RWPE1 (cell line): Measurements from ENCODE around the gene NAPB.

ENCODE experiments used
- CTCF ChIA-PET: fragments of 350-600 bp; sonication (Branson Sonifier 250); formaldehyde crosslinking; extraction: SDS; loops from one replicate; lab custom pipeline; 2021; lab: Yijun Ruan, JAX
- POLR2A ChIA-PET: fragments of 400-600 bp; formaldehyde crosslinking; extraction: SDS; loops from one replicate; lab custom pipeline; 2020; ENCODE audit warnings: antibody characterized with exemption; ENCODE audit not compliant: low non-redundant PET; lab: Yijun Ruan, JAX
- DNase-seq: peaks from one replicate; pipeline ENCODE4 v3.0.0; 2012; ENCODE audit warnings: low spot score
- H3K27ac ChIP-seq: fragments of 450-650 bp; 2 replicates; pipeline ENCODE4 v1.5.1; 2017
- TF ChIP-seq, protein P1 (sequence below): fragments of 450-650 bp; conservative IDR thresholded peaks from 2 replicates; pipeline ENCODE4 v1.5.1; 2017; ENCODE audit warnings: low read depth, mild to moderate bottlenecking

Gene NAPB

DNA sequence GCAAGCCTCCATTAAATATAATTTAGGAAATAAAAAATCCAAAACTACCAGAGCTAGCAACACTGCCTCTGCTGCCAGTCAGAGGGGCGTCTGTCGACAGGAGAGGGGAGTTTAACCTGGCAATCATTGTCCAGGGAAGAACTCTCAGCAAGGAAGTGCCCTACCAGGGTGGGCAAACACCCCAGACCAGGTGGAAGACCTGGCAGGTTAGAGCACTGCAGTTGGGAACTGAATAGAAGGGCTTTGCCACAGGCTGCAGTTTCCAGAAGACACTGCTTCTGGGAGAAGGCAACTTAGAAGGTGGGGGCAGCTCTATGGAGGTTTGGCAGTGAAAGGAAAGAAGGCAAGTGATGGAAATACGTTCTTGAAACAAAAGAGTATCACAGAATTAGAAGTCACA is 11.5 kb downstream of the NAPB start:
- DNase-seq: no peak
- H3K27ac ChIP-seq: no peak overlapping the region
- CTCF ChIA-PET: no interaction called here
- POLR2A ChIA-PET: no interaction called here
- TF ChIP-seq, protein P1, sequence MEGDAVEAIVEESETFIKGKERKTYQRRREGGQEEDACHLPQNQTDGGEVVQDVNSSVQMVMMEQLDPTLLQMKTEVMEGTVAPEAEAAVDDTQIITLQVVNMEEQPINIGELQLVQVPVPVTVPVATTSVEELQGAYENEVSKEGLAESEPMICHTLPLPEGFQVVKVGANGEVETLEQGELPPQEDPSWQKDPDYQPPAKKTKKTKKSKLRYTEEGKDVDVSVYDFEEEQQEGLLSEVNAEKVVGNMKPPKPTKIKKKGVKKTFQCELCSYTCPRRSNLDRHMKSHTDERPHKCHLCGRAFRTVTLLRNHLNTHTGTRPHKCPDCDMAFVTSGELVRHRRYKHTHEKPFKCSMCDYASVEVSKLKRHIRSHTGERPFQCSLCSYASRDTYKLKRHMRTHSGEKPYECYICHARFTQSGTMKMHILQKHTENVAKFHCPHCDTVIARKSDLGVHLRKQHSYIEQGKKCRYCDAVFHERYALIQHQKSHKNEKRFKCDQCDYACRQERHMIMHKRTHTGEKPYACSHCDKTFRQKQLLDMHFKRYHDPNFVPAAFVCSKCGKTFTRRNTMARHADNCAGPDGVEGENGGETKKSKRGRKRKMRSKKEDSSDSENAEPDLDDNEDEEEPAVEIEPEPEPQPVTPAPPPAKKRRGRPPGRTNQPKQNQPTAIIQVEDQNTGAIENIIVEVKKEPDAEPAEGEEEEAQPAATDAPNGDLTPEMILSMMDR: no peak

DNA sequence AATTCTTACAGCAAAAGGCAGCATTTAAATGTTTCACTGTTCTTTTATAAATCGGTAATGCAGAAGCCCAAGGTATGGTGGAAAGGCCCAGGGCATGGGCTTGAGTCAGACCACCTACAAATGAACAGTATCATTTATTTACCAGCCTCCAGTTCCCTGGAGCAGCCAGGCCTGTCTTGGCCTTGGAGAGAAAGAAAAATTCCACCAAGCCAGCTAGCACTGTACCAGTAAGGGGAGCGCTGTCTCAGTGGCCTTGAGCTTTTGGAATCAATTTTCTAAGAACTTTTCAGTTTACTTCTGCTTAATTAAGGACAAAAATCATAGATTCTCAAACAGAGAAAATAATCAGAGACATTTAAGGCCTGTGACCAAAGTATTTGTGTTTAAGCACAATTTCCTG is 12.3 kb downstream of the NAPB start:
- ChIA-PET CTCF (no interaction called here), POLR2A (no interaction called here)
- TF ChIP-seq, protein P1: no peak
- H3K27ac ChIP-seq: no peak overlapping the region
- no peak for DNase-seq

DNA sequence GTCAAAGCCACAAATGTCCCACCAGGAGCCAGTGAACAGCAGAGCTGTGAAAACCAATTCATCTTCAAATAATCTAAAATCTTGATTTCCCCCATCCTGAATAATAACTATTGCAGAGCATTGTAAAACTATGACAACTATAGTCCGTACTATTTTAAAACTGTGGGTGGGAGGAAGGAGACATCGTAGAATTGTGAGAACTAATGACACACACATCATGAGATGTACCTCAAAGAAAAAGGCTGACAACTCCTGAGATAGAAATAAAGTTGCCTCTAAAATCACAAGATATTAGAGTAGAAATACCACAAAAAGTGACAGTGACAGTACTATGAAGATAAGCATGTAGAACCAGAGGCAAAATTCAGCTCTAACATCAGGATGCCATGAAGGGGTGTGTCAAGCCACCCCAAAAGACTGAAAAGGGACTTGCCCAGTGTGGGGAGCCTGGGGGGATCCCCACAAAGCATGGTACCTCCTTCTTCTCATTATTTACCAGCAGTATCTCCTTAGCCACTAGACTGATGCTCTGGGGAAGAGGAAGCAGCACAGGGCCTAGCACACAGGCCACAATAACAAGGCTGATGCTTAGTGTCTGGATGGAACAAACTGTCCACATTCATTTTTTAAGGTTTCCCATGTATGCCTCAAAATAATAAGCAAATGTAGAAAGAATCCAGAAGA is 13.4 kb downstream of the NAPB start:
- no peak for DNase-seq
- ChIA-PET POLR2A (no interaction called here), CTCF (interaction anchor here (0.6 kb wide), 1 partner anchor 14 kb away, joined by 3 read pairs; the partner anchor contains the start of gene NAPB)
- no peak overlapping the region for H3K27ac ChIP-seq
- TF ChIP-seq, protein P1: no peak

DNA sequence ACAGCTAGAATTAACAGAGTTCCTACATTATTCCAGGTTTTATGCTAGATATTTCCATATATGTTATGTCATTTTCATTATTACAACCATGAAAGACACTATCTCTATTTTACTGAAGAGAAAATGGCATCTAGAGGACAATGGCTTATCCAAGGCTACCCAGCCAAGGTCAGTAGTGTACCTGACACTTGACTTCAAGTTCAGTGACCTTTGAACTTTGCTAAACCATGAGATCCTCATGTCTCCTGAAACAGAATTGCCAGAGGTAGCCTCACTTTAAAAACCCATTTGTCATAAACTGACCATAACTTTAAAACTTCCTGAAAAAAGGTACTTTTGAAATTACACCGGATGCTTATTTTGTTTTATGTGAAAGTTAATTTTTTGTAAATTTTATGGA is 14.4 kb downstream of the NAPB start:
- TF ChIP-seq, protein P1: no peak
- ChIA-PET CTCF (interaction anchor here (0.6 to 1.0 kb wide), 2 partner anchors 13 to 404 kb away, joined by 3 read pairs; no protein-coding TSS in a partner anchor), POLR2A (no interaction called here)
- no peak overlapping the region for H3K27ac ChIP-seq
- no peak for DNase-seq

DNA sequence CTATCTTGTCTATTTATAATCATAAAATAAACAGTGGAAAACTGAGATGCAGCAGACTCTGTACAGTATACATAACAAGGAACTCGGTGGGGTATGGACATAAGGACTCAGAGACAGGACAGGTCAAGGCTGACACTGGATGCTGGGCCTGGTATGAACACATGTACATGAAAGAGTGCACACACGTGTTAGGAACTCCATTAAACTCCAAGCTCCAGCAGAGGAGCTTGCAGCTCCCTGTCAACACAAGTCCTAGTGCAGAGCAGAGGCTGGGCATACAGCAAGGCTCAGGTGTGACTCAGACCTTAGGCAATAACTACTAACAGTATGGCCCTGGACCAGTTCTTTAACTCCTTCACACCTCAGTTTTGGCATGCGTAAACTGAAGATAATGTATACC is 17.1 kb downstream of the NAPB start:
- POLR2A ChIA-PET: interaction anchor here (0.5 kb wide), 1 partner anchor 47 kb away, joined by 3 read pairs; no protein-coding TSS in a partner anchor
- DNase-seq: peak; percentile 58
- CTCF ChIA-PET: interaction anchor here (0.7 kb wide), 1 partner anchor 14 kb away, joined by 3 read pairs; no protein-coding TSS in a partner anchor
- TF ChIP-seq, protein P1: no peak
- no peak overlapping the region for H3K27ac ChIP-seq

DNA sequence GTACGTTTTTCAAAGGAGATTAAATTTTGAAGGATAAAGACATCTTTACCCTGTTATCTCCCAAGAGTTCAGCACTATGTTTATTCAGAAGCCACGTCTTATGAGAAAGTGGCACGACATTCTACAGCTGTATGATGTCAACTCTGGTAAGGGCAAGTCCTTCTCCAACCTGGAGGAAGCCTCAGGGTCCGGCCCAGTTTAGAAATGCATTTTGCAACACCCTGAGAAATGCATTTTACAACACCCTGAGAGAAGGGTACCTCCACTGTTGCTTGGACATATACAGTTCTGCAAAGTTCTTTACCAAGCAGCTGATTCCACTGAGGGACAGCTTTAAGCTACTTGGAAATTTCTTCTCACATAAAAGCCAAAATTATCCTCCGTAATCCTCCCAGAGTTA is 17.5 kb downstream of the NAPB start:
- TF ChIP-seq, protein P1: no peak
- no peak for DNase-seq
- POLR2A ChIA-PET: no interaction called here
- no peak overlapping the region for H3K27ac ChIP-seq
- CTCF ChIA-PET: interaction anchor here (0.7 kb wide), 1 partner anchor 13 kb away, joined by 3 read pairs; no protein-coding TSS in a partner anchor
